Keratinocyte (primary cell): ENCODE data around the gene RFFL. TPM values are rescaled to one million over a fixed set of nuclear protein-coding genes. Genes with fewer than 3 reads are reported as not detected.

Experiments
- DNase-seq: peaks from one replicate; pipeline ENCODE4 v3.0.0-alpha.2; 2011; ENCODE audit warnings: low read depth, missing footprints, low spot score
- FAIRE-seq: peaks from 2 replicates; lab custom pipeline; 2011; peaks lifted over from hg19 to GRCh38; lab: Jason Lieb, UNC
- H2AFZ ChIP-seq: 2 replicates; pipeline ENCODE4 v1.6.0; 2012; ENCODE audit warnings: low read length, control low read depth, inconsistent platforms; ENCODE audit not compliant: control insufficient read depth
- H3K27ac ChIP-seq: 2 replicates; pipeline ENCODE4 v1.5.1; 2011; ENCODE audit warnings: low read length; ENCODE audit not compliant: control insufficient read depth, insufficient read depth
- H3K27me3 ChIP-seq: 3 replicates; pipeline ENCODE4 v1.6.0; 2011; ENCODE audit warnings: low read length; ENCODE audit not compliant: control insufficient read depth, insufficient read depth; ENCODE audit errors: extremely low read depth
- H3K36me3 ChIP-seq, 2 experiments: 2 replicates in 1 of 2; 3 replicates in 1 of 2; pipeline ENCODE4 v1.5.1; 2011; ENCODE audit warnings: low read length in 2 of 2, mild to moderate bottlenecking in 1 of 2; ENCODE audit not compliant: control insufficient read depth in 2 of 2, insufficient read depth in 2 of 2; ENCODE audit errors: extremely low read depth in 1 of 2
- H3K4me1 ChIP-seq: 3 replicates; pipeline ENCODE4 v1.5.1; 2011; ENCODE audit warnings: low read length; ENCODE audit not compliant: control insufficient read depth, insufficient read depth; ENCODE audit errors: extremely low read depth
- H3K4me2 ChIP-seq: 3 replicates; pipeline ENCODE4 v1.6.0; 2011; ENCODE audit warnings: low read depth, low read length; ENCODE audit not compliant: control insufficient read depth, insufficient read depth; ENCODE audit errors: extremely low read depth
- H3K4me3 ChIP-seq, 3 experiments: fragments of 200-600 bp in 1 of 3; sonication (generic) in 1 of 3; 2 replicates in 2 of 3; 3 replicates in 1 of 3; pipeline ENCODE4 v1.5.1; 2011 to 2016; ENCODE audit warnings: low read length in 3 of 3, mild to moderate bottlenecking in 3 of 3, control low read depth in 2 of 3, inconsistent platforms in 1 of 3, low read depth in 1 of 3, mixed read lengths in 1 of 3, mixed run types in 1 of 3, moderate library complexity in 1 of 3; ENCODE audit not compliant: control insufficient read depth in 2 of 3, insufficient read depth in 2 of 3; ENCODE audit errors: extremely low read depth in 1 of 3
- H3K79me2 ChIP-seq: 2 replicates; pipeline ENCODE4 v1.6.0; 2012; ENCODE audit warnings: low read length; ENCODE audit not compliant: control insufficient read depth, insufficient read depth
- H3K9ac ChIP-seq: 3 replicates; pipeline ENCODE4 v1.6.0; 2011; ENCODE audit warnings: low read length; ENCODE audit not compliant: control insufficient read depth, insufficient read depth; ENCODE audit errors: extremely low read depth
- H3K9me1 ChIP-seq: 3 replicates; pipeline ENCODE4 v1.6.0; 2011; ENCODE audit warnings: low read length; ENCODE audit not compliant: control insufficient read depth, insufficient read depth; ENCODE audit errors: extremely low read depth
- H3K9me3 ChIP-seq: 2 replicates; pipeline ENCODE4 v1.5.1; 2012; ENCODE audit warnings: low read depth, low read length; ENCODE audit not compliant: control insufficient read depth
- H4K20me1 ChIP-seq: 3 replicates; pipeline ENCODE4 v1.6.0; 2011; ENCODE audit warnings: low read length; ENCODE audit not compliant: control insufficient read depth, insufficient read depth; ENCODE audit errors: extremely low read depth
- CTCF ChIP-seq, 3 experiments: IDR thresholded peaks in 1 of 3; conservative IDR thresholded peaks in 1 of 3; optimal IDR thresholded peaks in 1 of 3; 2 replicates in 2 of 3; 3 replicates in 1 of 3; pipeline versions ENCODE3 to v1.5.1; 2011; ENCODE audit warnings: low read length in 3 of 3, mild to moderate bottlenecking in 3 of 3, moderate library complexity in 2 of 3, control low read depth in 1 of 3, inconsistent platforms in 1 of 3; ENCODE audit not compliant: insufficient read depth in 2 of 3; ENCODE audit errors: extremely low read depth in 1 of 3
- EZH2 ChIP-seq: IDR thresholded peaks from one replicate; pipeline ENCODE4 v1.6.1; 2012; ENCODE audit warnings: inconsistent platforms, mild to moderate bottlenecking, low read length, moderate library complexity
- dilution Hi-C: fragments of 300-500 bp; cut with MboI; formaldehyde crosslinking; loops from one replicate; pipeline ENCODE4 v1.7.0; 2020; ENCODE audit warnings: low sequenced_read_pairs; ENCODE audit not compliant: extremely low pct_ligation_motif_present
- polyA plus RNA-seq, 5 experiments: library from polyadenylated mRNA; depleted of rRNA in 3 of 5; stranded (reverse) in 3 of 5; stranded (forward) in 1 of 5; unstranded in 1 of 5; fragments of >200 nt; gene quantifications; 1 replicate in 1 of 5; 2 replicates in 3 of 5; 3 replicates in 1 of 5; pipeline versions ENCODE4 v1.2.1 to v1.2.3, GENCODE V29; 2011 to 2012; ENCODE audit warnings: missing spikeins in 2 of 5, low read depth in 1 of 5, low replicate concordance in 1 of 5

The RFFL gene
- polyA plus RNA-seq, 1 donor (not counting 4 experiments of a cell fraction or from before 2014, with no cell fraction given), result 13.5 TPM

GRCh38 chr17:34989473-34989872 is 74.0 kb downstream of the RFFL start:
- H3K9me3 ChIP-seq, result no peaks in the 10 kb centered on the region
- H3K9ac ChIP-seq, result no peak overlapping the region
- FAIRE-seq, result no peak
- H3K4me2 ChIP-seq, result no peak overlapping the region
- no peak overlapping the region for H2AFZ ChIP-seq
- H3K4me3 ChIP-seq, result no peak overlapping the region
- no peak for TF ChIP-seq CTCF (optimal IDR thresholded peaks at IDR 0.05 in 1 of 3, IDR thresholded peaks at IDR 0.05 in 1 of 3, conservative IDR thresholded peaks at IDR 0.05 in 1 of 3; ENCODE audit: extremely low read depth in 1 of 3, insufficient read depth in 2 of 3, low read length in 3 of 3)
- no peak for TF ChIP-seq EZH2
- no peaks in the 10 kb centered on the region for H3K4me1 ChIP-seq
- H3K36me3 ChIP-seq, result peaks cover 23 to 25% of the 10 kb centered on the region in 2 experiments
- no peak overlapping the region for H3K27ac ChIP-seq
- H3K79me2 ChIP-seq, result no peaks in the 10 kb centered on the region
- H4K20me1 ChIP-seq, result no peaks in the 10 kb centered on the region
- DNase-seq, result no peak
- H3K27me3 ChIP-seq, result no peaks in the 10 kb centered on the region
- dilution Hi-C loops, result no loop called here
- H3K9me1 ChIP-seq, result no peaks in the 10 kb centered on the region

- Histone ChIP-seq H3K36me3 (peaks cover 18 to 22% of the 10 kb centered on the region in 2 experiments), H3K9ac (no peak overlapping the region), H3K27ac (no peak overlapping the region), H4K20me1 (no peaks in the 10 kb centered on the region), H3K4me1 (no peaks in the 10 kb centered on the region), H3K9me3 (no peaks in the 10 kb centered on the region), H3K27me3 (no peaks in the 10 kb centered on the region), H3K9me1 (no peaks in the 10 kb centered on the region), H3K4me2 (no peak overlapping the region), H3K4me3 (no peak overlapping the region), H3K79me2 (no peaks in the 10 kb centered on the region), H2AFZ (no peak overlapping the region)
- DNase-seq (no peak), FAIRE-seq (no peak)
- TF ChIP-seq CTCF (optimal IDR thresholded peaks at IDR 0.05 in 1 of 3, IDR thresholded peaks at IDR 0.05 in 1 of 3, conservative IDR thresholded peaks at IDR 0.05 in 1 of 3; ENCODE audit: extremely low read depth in 1 of 3, insufficient read depth in 2 of 3, low read length in 3 of 3) (no peak), EZH2 (no peak)
- dilution Hi-C loops, result no loop called here
These were observed 74.9 kb downstream of the RFFL start for GRCh38 chr17:34988644-34989043.
